ENCODE measurements around the gene CACNA2D2.
"Not testable (repeated sequence)": the region's sequence is repeated elsewhere in the genome, so short reads cannot be mapped to it uniquely, and the experiment has no call there.

Gene CACNA2D2

DNA sequence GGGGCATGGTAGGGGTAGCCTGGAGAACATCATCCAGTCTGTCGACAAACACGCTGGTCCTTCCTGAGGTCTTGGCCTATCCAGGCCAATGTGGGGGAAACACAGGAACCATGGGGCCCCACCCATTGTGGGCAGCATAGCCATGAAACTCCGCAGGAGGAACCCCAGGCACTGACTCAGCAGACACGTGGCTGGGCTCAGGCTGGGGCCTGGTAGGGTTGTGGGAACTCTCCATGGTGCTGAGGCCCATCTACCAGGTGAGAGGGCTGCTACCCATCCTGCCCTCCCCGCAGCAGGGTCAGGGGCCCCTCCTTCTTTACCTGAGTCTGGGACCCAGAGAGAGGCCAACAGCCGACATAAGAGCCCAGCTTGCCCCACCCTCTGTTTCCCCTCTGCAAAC lies 22.6 kb upstream of the CACNA2D2 start:
- peak; percentile 24 for DNase-seq

DNA sequence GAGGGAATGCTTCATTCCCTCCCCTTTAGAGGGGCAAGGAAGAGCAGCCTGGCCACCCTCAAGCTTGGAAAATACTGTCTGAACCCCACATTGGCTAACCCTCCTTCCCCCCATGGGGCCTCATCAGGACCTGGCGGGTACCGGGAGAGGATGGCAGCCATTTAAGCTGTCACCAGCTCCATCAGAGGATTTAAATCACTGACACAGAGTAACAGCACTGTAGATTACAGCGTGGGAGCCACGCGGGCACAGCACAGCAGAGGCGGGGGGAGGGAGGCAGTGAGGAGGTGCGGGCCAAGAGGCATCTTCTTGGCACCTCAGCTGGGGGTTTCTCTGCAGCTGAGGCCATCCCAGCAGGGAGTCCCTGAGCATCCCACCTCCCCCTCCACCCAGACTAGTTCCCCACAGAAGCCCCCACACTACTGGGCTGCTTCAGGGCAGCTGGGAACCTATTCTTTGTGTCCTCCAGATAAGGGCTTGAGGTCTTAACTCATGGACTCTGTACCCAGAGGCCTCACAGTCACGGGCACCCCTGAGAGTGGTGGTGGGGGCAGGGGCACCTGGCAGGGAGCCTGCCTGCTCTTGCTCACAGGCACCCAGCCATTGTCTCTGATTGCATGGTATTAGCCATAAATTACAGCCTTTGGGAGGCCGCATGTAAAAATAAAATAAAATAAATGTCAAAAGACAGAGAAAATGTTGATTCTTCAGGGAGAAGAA lies 21.9 kb upstream of the CACNA2D2 start:
- no peak for DNase-seq

DNA sequence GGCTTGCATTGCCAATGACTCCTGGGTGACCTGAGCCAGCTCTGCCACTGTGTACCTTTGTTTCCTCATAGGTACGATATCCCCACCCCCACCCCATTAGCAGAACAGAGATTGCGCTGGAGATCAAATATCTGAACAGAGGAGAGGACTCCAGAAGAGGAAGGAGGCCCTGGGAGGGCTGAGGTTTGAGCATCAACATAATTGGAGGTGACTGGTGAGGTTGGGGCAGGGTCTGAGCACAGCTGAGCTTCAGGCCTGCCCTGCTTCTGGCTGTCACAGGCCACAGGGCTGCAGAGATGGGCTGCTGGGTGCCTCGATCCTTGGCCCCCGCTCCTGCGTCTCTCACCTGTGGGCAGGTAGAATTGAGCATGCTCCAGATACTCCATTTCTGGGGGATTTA lies 21.3 kb upstream of the CACNA2D2 start:
- DNase-seq = no peak

GRCh38 chr3:50523279-50523811 lies 19.9 kb upstream of the CACNA2D2 start:
- no peak for DNase-seq

- no peak for DNase-seq
Measured at GRCh38 chr3:50521572-50521971, 18.1 kb upstream of the CACNA2D2 start.

DNA sequence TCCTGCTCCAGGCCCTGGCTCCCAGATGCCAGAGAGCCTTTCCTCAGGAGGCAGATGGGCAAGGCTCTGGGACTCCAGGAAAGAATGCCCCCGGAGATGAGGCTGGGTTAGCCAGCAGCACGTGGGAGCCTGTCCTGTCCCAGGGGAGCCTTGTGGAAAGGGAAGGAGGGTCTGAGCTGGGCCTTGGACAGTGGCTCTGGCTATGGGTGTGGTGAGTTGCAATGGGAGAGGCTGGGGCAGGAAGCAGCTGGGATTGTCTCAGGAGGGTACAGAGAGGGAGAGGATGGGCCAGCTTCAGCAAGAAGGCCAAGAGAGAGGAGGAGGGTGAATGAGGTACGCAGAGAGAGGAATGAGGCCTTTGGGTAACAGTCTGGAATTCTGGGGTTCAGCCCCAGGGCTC lies 17.4 kb upstream of the CACNA2D2 start:
- DNase-seq = no peak

GRCh38 chr3:50519471-50520089 lies 16.1 kb upstream of the CACNA2D2 start:
- DNase-seq = peak; percentile 10

DNA sequence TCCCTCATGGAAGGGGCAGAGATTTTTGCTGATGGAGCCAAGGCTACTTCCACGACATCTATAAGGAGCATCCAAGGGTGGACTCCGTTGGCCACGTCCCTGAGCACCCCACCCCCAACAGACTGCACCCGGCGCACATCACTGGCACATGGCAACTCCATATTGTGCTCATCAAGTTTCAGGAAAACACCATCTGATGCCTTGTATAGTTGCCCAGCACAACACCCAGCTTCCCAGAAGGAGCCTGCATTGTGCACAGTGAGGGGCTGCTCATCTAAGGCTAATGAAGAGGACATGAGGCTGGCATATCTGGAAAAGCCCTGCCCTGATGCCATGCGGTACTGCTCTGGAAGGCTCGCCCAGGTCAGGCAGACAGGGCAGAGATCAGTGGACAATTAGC lies 15.0 kb upstream of the CACNA2D2 start:
- no peak for DNase-seq

DNA sequence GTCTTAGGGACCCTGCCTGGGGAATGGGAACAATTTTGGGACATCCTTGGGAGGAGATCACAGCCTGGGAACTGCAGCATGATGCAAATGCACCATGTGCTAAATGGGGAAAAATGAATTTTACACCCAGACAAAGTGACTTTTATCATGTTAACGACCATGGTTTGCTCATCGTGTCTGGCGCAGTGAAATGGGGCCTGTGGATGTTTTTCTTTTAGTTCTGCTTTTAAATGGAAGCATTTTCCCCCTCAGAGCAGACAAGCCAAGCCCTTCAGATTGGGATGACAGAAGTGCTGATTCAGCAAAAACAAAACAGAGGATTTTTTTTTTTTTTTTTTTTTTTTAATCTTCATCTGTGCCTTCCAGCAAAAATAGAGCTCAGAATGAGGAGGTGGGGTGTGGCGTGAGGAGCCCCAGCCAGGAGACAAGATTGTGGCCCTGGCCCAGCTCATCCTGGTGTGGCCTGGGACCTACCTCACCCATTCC lies 14.3 kb upstream of the CACNA2D2 start:
- DNase-seq = no peak

DNA sequence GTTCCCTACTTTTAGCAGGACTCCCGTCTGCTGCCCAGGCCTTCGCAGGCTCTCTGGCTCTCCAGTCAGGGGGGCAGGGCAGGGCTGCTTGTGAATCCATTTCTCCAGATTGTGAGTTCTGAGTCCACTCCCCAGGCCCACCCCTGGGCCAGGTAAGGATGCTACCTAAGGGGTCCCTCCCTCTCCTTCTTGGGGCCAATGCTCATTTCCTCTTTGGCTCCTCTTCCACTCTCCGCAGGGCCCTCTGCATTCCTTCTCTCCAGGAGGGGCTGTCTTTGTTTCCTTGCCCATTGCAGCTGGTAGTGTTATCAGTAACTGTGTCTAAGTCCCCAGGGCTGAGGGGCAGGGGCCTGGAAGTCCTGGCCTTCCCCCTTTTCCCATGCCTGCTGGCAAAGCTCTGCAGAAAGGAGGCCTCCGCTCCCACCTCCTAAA lies 13.0 kb upstream of the CACNA2D2 start:
- no peak for DNase-seq

DNA sequence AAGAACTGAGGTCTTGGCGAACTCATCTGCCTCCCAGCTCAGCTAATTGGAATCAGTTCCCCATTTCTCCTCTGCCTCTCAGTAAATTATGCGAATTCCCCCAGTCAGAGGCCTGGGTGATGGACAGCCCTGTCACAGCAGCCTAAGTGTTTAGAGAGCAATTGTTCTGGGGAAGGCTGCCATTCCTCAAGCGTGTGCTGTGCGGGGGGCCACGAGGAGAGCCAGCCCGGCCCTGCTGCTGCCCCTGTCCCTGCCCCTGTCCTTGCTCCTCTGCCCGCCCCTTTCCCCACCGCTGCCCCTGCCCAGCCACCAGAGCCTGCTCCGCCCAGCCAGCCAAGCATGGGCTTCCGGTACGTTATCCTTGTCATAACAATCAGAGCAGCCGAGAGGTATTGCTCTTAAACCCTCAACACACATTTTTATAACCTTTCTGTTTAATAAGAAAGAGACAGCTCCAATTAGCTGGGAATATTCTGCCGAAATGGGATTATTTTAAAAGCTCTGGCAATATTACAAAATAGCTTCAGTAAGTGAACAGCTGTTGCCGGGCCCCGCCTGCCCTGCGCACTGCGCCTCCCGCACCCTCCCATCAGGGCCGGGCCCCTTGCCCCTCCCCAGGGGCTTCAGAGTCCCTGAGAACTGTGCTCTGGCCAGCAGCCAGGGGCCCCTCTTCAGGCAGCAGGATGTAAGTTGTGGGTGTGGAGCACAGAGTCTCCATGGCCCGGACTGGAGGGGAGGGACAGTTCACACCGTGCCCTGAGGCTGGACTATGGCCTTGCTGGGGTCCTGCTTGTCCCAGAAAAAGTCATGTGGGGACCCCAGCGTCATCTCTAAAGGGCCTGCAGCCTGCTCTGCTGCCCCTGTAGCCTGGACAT lies 12.4 kb upstream of the CACNA2D2 start:
- DNase-seq = no peak

GRCh38 chr3:50512908-50513307 lies 9.5 kb upstream of the CACNA2D2 start:
- DNase-seq = not testable (repeated sequence)

DNA sequence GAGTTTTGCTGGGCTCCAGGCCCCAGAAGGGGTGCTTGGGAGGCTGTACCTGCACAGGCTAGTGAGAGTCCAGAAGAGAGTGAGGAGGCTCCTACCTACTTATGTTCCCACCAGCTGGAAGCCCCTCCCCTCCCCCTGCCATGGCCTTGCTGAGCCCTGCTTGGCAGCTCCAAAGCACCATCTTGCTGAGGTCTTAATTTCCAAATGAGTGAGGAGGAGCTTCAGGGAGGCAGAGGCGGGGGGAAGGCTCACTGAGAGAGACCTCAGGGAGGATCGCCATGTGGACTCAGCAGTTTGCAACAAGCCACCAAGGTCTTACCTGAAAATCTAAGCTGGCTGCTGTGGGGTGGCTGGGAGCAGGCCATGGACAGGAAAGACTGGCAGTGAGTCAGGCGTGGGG lies 8.7 kb upstream of the CACNA2D2 start:
- no peak for DNase-seq

DNA sequence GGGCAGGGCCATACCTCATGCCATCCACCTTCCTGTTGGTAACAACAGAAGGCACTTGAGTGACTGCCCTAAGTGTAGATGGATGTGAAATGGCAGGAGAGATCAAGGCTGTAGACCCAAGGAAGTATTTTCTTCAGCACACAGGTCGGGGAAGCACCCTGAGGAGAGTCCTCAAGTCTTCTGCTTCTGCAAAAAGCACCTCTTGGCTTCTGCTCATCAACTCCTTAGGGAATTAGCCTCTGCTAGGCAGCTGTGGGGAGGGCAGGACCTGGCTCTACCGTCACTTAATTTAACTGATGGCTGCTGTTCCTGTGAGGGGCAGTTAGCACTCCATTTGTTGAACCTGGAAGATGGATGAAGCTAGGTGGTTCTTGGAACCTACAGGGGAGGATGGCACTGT lies 6.9 kb upstream of the CACNA2D2 start:
- DNase-seq = no peak

DNA sequence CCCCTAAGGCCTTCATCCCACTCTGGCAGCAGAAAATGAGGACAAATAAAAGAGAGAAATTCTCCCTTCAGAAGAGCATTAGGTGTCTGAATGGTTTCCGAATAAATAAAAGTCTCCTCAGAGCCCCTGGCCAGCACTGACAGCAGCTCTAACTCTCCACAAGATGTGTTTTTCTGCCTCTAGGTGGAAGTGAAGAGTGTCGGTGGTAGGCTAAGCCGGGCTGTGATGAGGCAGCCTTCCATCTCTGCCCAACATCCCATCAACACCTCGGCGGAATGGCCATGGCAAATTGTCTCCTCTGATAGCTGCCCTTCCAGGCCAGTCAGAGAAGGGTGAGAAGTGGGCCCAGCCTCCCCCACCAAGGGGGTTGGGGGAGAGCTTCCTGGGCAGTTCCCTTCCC lies 6.3 kb upstream of the CACNA2D2 start:
- no peak for DNase-seq

DNA sequence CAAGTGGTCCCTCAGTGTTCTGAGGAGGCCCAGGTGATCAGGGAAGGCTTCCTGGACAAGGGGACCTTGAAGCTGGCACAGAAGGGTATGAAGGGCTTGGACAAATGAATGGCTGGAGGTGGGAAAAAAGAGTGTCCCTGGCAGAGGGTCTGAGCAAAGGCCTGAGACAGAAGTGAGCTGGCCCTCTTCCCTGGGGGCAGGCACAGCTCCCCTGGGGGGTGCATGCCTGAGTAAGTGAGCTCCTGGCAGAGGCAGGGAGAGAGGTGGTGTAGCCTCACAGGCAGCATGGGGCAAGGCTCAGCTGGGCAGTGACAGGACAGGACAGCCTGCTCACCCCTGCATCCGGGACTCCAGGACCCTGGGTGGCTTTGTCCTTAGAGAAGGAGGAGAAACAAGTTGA lies 5.4 kb upstream of the CACNA2D2 start:
- no peak for DNase-seq

DNA sequence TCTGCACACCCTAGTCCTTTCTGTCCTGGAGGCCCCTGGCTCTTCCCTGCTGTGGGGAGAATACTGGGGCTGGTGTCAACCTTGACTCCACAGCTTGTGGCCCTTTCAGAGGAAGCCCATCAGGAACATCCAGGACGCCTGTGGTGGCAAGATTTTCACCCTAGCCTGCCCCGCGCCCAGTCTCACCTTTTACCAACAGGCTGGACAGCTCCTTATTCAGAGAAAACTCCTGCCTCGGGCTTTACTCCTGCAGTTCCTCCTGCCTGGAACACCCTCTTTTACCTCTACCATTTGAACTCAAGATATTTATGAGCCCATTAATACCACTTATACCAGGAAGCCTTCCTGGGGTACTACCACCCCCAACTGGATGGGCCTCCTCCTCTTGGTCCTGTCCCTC lies 2.7 kb upstream of the CACNA2D2 start:
- DNase-seq = no peak

- no peak for DNase-seq
Measured at GRCh38 chr3:50504681-50505080, 1.2 kb upstream of the CACNA2D2 start.

DNA sequence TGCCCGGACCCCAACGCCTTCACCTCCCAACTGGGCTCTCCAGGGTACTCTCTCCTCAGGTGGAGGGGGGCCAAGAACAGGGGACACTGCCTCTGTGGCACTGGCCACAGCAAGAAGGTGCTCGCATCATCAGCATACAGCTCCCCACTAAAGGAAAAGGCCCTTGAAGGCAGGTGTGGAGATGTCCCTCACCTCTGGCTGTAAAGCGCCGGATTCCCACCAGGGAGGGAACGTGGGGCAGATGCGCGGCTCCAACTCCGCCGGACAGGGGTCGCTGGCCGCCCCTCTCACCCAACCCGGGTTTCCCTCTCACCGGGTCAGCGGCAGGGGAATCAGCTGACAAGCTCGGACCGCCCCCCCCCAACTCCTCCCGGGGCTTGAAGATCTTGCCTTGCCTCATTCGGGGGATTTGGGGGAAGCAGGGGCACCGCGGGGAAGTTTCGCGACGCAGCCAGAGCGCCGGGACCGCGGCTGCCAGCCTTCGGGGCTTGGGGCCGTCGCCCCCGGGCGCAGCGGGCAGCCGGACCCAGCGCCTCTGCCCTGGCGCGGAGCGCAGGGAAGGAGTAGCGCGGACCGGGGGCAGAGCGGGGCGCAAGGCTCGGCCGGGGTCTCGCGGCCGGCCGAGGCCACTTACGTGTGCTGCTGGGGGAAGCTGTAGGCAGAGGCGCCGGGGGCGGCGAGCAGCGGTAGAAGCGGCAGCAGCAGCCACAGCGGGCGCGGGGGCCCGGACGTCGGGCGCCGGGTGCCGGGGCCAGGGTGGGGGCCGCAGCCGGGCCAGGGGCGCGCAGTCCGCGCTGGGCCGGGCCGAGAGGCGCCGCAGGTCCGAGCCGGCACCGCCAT lies 630 bp downstream of the CACNA2D2 start:
- no peak for DNase-seq

DNA sequence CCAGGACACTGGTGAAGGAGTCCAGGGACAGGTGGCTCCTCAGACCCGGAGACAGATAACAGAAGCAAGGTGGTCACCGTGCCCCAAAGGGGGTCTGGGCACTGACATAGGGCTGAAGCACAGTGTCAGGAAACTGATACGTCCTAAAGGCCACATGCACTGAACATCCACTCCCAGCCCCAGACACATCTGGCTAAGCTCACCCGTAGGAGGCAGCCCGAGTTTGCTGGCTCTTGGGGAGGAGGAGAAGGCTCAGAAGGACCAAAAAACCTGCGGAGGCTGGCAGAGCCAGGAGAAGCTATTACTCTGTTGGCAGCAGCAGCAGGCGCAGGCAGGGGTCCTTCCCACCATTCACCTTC lies 1.2 kb downstream of the CACNA2D2 start:
- DNase-seq = no peak

DNA sequence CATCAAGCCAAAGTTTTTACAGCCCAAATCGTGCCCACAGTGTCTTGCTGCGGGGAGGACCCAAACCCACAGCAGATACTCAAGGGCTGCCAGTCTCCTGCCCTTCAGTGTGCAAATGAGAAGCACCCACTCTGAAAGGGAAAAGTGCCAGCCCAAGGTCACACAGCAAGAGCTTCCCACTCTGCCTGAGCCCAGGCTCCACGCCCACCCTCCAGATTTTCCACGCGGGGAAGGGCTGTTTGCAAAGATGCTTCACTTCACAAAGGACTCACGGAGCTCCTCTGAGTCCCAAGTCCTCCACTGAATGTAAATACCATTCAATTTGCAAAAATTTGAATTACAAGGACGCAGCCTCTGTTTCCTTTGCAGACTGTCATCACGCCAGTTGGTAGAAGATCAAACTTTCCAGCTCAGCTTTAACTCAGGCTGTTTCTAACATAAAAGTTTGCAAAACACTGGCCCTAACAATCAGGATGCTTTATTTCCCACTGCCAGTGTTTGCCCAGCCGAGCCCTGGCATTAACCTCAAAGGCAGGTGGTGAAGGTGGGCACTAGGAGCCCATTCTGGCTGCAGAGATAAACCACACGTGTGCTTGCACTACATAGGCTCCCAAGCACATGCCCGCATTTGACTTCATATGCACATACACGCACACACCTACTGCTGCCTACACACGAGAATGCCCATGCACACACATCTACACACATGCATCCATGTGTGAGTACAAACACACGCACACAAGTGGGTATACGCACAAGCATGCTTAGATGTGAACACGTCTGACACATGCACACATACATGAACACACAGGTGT lies 7.6 kb downstream of the CACNA2D2 start:
- no peak for DNase-seq

DNA sequence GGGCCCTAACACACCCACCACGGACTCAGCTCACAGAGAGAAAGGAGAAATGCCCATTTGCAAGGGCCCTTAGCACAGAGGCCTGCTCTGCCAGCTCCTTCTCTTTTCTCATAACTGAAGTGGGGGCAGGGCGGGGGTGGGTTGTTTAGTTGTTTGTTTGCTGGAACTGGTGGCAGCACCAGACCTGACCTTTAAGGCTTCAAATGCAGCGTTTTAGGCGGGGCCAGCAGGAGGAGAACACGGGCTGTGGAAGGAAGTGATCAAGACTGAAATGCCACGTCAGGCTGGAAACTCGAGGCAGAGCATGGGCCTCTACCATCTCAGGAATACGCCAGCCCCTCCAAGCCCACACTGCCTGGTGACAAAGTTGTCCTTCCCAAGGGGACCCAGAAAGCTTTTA lies 9.3 kb downstream of the CACNA2D2 start:
- no peak for DNase-seq
